Activated CD4-positive, alpha-beta T cell treated with anti-CD3 and anti-CD28 coated beads, Interleukin-2, amount 50 U/mL, for 16 hours (primary cell): Measurements from ENCODE around the gene ACTRT2.

Experiments used
- DNase-seq: peaks from one replicate; pipeline ENCODE4 v3.0.0-alpha.2; 2020

ACTRT2 gene

DNA sequence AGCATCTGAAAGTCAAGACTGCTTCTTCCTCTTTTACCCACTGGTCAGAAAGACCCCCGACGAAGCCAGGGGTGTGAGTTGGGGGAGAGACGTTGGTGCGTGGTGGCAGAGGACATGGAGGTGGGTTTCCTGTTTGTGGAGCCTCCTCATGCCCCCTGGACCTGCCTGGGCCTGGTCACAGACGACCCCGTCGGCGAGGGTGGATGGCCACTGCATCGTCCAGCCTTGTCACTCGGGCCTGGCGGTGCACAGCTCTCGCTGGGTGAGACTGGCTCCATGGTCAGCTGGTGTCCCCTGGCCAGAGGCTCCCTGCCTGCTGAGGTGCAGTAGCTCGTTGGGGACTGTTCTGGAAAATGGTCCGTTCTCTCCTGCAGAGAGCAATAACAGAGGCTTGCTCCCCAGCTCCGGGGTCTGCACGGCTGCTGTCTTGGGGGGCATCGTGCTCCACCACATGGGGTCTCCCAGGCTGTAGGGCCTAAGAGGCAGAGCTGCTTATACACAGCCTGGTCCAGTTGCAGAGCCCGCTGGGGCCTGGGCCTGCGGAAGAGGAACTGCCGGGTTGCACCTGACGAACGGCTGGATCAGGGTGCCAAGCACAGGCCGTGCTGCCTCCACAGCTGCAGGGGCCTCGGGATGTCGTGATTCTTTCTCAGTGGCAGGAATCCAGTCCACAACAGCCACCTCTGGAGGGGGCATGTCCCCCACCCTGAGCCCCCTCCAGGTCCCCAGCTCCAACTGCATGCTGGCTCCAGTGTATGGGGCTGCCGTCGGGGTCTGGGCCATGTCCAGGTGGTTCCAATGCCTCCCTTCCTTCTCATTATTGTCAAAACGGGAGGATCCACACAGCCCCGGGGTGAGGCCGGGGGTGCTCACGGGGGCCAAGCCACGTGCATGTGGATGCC is 18.0 kb upstream of the ACTRT2 start:
- no peak for DNase-seq

DNA sequence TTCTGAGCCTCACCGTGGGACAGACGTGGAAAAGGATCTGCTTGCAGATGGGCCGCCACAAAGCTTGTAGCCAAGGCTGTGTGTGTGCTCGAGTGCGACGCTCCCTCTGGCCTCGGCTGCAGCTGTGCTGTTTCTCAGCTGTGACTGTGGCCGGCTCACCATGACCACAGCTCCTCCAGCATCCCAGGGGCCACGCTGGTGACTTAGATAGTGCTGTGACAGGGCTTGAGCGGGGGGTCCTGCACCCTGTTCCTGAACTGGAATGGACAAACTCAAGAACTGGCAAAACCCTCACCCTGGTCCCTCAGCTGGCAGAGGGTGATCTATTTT is 17.4 kb upstream of the ACTRT2 start:
- no peak for DNase-seq

DNA sequence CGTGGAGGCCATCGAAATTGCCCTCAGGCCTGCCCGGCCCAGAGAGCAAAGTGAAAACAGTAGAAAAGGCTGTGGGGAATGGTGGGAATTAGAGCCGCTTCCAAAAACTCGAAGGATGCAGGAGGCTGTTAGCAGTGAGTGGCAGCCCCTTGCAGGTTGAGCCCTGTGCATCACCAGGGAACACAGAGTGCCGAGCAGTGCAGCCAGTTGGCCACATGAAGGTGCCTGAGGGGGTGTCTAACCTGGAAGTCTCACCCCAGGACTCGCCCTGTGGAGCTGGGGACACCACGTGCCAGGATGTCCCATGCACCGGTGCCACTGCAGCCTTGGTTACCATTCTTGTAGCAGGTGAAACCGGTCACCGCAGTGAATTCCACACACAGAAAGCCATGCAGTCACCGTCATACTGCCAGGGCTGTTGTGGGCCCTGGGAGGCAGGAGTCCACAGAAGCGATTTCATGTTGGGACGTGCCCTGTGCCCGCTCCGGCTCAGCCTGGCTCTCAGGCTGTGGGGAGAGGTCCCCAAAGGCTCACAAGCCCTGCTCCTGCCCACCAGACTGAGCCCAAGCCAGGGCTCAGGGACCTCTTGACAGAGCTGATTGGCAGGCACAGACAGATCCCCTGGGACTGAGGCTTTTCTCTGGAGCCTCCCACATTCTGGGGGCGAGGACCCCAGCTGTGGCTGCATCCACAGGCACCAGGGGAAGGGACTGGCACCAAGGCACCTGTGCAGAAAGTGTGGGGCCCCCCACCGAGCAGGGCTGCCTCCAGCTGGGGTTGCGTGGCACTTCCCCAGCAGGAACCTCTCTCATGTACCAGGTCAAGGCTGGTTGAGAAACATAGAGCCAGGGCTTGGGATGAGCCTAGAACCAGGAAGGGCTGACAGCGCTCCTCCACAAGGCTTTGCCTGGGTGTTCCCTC is 16.7 kb upstream of the ACTRT2 start:
- DNase-seq = no peak

DNA sequence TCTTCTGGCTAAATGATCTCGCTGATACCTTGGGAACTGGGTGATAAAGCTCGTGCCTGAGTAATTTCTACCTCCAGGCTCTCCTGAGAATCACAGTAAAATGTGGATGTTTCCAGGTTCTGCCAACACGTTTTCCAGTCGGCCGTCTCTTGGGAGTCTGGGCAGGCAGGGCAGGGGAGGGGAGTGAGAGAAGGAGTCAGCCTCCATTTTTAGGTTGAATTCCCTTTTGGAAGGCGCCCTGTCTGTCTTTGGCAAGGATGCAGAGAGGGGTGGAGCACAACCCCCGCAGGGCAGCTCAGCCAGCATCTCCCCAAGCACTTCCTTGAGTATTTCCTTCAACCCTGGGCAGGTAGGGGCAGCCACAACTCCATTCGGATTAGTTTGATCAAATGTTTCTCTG is 15.5 kb upstream of the ACTRT2 start:
- no peak for DNase-seq

DNA sequence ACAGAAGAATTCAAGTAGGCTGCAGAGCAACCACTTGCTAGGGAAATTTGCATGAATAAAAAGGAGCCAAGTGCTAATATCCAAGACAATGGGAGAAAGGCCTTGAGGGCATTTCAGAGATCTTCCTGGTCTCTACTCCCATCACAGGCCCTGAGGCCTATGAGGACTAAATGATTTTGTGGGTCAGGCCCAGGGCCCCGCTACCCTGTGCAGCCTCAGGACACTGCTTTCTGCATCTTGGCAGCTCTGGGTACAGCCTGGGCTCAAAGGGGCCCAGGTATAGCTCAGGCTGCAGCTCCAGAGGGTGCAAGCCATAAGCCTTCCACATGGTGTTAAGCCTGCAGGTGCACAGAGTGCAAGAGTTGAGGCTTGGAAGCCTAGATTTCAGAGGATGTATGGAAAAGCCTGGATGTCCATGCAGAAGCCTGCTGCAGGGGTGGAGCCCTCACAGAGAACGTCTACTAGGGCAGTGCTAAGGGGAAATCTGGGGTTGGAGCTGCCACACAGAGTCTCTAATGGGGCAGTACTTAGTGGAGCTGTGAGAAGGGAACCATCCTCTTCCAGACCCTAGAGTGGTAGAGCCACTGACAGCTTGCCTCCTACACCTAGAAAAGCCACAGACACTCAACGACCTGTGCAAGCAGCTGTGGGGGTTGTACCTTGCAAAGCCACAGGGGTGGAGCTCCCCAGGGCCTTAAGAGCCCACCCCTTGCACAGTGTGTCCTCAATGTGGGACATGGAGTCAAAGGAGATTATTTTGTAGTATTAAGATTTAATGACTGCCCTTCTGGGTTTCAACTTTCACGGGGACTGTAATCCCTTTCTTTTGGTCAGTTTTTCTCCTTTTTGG is 13.7 kb upstream of the ACTRT2 start:
- DNase-seq = no peak

DNA sequence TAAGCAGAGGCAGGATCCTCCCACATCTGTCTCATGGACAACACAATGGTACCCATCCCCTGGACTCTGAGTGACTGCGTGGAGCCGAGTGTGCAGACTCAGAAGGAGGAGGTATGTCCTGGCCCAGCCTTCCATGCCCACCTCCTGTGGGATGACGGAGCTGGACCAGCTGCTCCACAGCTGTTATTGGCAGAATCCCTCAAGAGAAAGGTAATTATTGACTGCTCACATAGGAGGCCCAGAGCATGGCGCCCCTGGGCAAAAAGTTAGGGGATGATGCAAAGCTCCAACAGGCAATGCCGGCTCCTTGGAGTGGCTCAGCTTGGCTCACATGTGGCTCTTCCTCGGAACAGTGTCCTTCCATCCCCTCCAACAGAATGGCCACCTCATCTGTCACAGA is 12.2 kb upstream of the ACTRT2 start:
- no peak for DNase-seq

DNA sequence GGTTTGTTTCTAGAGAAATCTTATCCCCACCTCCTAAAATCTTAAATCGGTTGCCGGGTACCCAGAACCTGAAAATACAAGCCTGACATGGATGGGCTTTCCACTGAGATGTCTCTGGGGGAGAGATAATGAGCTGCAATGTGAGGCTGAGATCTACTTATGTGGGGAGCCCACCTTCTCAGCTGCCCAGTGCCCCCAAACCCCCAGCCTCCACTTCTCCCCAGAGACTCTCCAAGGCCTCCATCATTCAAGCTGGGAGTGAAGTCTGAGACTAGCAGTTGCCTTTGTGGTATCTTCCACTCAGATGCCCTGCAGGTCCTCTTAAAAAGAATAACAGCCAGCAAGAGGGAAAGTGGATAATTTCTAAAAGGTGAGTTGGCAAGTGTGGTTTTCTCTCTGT is 11.7 kb upstream of the ACTRT2 start:
- no peak for DNase-seq

DNA sequence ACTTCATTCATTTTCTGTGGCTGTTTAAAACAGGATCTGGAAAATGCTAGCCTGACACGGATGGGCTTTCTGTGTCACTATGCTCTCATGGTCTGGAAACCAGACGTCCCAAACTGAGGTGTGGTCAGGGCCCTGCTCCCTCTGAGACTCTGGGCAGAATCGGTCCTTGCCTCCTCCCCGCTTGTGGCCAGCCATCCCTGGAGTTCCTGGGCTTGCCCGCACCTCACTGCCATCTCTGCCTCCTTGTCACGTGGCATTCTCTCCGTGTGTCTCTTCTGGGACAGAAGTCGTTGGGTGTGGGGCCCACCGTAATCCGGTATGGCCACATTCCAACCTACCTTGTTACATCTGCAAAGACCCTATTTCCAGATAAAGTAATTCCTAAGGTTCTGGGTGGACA is 10.1 kb upstream of the ACTRT2 start:
- DNase-seq = no peak

DNA sequence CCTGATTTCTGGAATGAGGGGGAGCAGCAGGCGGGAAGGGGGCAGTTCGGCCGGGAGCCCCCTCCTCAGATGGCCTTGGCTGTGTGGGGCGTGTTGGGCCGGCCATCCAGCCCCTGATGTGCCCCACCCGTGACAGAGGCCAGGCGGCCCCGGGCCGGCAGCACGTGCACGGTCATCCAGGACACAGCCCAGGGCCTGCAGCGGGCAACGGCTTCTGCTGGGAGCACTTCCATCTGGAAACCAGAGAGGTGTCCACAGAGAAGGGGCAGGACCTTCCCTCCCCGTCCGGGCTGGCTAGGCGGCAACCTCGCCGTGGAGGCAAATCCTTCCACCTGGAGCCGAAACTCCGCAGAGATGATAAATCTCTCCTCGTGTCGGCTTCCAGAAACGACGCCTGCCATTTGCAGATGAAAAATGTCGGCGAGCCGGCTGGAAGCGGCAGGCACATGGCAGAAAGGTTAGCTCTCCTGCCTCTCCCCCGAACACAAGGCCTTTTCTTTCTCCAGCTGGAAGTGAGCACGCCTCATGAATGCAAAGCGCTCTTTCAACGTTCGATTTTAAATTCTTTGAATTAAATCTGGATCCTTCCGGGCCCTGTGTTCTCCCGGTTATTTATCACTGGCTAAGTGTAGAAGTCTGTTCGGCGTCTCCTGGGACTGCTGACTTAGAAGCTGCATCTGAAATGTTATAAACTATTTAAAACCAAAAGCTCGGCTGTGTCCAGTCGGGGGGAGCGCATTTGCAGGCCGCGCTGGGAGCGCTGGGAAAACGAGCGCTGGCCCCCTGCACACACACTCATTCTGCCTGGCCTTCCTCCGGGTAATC is 9.4 kb upstream of the ACTRT2 start:
- no peak for DNase-seq

DNA sequence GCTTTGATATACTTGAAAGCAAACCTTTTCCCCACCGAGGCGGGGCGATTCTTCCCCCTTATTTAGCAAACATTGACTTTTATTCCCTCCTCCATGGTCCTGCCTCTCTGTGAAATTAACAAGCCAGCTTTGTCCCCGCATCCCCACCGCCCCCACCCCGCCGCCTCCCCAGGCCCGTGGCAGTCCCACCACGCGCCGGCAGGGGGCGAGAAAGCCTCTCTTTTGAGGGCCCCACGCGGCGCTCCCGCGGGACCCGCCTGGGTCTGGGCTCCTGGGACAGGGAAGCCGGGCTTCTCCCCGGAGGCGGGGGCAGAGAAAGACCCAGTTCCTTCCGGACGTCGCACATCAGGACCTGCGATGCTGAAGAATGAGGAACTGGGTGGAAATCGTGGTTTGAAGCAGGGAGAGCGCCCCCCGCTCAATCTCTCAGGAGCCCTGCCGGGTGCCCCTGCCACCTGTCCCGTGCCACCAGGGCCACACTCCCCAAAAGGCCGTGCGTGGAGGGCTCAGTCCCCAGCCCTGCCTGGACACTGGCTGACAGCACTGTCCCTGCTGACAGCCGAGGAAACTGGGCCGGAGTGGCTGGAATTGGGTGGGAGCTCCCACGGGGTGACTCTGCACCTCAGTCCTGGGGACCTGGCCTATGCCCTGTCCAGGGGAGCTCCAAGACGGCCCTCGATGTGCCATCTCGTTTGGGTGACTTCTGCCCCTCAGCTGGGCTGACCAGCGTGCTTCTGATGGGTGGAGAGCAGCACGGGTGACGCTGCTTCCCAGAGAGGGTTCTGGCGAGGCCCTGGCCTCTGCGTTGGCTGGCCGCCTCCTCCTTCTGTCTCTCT is 8.6 kb upstream of the ACTRT2 start:
- DNase-seq = peak; percentile 21

DNA sequence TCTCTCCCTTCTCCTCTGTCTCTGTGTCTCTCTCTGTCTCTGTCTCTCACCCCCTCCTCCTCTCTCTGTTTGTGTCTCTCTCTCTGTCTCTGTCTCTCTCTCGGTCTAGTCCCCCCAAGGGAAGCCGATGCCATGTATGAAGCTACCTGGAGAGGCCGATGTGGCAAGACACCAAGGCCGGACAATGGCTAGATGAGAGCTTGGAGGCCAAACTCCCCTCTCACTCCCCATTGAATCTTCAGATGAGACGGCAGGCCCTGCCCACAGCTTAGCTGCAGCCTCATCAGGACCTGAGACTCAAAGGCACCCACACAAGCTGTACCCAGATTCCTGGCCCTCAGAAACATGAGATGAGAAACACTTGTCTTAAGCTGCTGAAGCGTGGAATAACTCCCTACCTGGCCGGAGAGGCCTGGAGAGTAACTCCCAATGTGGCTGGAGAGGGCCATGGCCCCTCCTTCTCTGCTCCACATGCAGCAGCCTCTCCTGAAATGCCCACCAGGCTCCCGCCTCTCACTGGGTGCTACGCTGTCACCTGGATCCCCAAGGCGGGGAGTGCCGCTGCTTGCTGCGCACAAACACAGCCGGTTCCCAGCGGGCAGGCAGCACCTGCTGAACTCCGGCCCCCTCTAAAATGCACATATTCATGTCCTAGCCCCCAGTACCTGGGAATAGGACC is 7.8 kb upstream of the ACTRT2 start:
- DNase-seq = no peak

DNA sequence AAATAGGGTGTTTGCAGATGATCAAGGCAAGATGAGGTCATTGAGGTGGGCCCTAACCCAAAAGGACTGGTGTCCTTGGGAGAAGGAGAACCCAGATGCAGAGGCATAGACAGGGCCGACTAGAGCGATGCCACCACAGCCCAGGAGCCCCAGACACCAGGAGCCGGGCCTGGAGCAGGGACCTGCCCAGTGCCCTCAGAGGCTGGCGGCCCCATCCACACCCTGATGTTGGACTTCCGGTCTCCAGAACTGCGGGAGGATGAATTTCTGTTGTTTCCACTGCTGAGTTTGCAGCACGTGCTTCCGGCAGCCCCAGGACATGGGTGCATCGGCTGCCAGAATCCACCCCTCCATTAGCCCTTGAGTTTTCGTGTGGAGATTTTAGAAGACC is 7.2 kb upstream of the ACTRT2 start:
- no peak for DNase-seq

DNA sequence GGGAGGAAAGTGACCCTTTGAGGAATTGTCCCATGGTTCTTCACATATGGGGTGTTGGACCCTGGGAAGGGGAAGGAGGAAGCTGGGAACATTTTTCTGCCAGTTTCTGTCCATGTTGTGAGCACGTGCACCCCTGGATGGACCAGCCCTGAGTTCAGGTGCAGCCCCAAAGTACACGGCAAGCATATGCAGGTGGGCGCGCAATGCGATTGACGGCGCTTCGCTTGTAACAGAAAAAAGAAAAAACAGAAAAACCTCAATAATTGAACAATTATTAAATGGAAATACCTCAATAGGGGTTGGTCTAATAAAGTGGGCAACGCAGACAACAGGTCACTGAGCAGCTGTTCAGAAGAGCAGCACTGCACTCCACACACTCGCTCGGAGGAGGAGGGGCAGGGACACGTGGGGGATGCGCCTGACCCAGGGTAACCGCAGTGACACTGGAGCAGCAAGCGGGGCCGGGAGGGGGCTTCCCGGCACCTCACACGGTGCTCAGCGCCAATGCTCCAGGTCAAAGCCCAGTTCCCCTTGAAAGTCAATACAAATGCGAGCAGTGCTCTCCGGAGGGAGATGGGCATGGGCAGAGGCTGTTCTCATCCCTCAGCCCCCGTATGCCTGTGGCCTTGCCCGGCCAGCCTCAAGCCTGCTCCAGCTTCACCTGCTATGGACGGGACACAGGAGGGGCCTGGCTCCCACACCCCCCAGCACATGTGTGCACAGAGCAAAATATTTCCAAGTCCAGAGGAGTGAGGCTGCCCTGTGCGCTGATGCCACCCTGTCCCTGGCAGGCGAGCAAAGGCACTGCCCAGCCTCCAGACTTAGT is 6.6 kb upstream of the ACTRT2 start:
- no peak for DNase-seq

DNA sequence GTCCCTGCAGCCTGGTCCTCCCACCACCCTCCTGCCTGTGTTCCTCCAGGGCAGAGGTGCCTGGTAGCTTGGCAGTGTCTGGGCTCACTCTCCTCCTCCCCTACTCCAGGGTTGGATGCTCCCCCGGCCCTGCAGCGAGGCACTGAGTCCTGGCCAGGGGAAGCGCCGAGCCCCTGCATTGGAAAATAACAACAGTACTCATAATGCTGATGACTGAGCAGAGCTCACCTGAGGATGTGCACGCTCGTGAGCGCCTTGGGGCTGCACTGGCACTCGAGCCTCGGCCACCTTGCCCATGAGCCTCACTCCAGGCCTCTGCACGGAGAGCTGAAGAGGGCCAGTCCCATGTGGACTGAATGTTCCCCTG is 6.0 kb upstream of the ACTRT2 start:
- DNase-seq = no peak

DNA sequence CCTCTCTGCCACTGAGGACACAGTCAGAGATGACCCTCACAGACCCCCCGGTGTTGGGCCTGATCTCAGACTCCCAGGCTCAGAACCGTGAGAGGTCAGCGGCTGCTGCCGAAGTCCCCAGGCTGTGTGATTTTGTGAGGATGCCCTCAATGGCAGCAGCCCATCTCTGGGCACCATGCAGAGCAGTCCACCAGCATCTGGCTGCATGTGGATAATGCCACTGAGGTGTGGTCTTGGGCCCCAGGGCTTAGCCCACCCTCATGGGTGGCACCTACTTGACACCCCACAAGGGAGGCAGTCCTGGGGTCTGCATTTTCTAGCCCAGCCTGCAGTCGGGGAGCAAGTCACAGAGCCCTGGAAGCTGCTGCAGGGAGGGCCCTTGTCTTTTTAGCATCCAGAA is 5.5 kb upstream of the ACTRT2 start:
- no peak for DNase-seq

DNA sequence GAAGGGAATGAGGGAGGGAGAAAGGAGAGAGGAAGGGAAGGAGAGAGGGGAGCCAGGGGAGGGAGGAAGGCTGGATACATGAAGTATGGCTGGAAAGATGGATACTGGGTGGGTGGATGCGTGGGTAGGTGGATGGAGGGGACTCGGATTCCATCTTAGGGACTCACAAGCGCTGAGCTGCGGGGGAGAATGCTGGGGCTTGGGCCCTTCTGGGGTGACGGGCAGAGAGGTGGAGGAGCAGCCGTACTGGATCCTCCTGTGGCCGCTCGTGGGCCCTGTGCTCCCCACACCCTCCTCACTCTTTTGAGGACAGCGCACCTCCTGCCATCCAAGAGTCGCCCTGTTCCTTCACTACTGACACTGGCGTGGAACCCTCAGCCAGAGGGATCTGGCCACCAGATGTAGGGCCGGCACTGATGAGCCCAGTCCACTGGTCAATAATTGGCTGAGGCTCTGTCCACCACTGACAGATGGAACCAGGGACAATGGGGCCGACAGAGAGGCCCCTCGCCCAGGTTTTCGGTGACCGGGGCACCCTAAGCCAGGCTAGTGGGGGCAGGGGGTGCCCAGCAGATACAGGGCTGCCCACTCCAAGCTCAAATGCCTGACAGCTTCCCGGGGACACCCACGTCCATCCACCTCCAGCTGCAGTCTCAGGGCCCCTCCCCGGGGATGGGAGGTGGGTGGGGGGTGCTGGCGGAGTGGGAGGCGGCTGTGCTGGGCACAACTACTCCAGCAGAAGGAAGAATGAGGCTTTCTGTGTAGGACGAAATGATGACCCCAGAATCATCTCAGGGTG is 4.4 kb upstream of the ACTRT2 start:
- DNase-seq = no peak

DNA sequence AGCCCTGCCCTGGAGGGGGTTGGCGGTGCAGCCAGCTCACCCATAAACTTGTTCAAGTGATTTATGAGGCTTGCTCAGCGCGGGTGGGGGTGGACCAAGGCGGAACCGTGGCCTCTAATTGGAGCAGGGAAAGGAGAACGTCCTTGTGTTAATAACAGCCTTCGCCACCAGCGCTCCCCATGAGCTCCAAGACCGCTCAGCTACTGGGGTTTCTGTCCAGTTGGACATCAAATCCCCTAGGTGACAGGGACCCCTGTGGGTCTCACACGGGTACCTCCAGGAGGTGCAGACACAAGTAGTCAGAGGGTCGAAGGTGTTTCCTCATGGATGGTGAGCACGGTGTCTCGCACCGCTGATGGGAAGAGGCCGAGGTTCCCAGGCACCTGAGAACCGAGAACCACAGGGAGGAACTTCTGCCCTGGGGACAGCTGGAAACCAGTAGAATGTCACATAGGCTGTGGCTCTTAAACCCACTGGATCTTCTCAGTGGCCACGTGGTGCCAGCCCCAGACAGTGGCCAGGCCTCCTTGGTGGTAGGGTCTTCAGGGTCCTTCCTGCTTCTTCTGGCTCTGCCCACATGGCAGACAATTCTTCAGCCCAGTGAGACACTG is 3.7 kb upstream of the ACTRT2 start:
- no peak for DNase-seq

DNA sequence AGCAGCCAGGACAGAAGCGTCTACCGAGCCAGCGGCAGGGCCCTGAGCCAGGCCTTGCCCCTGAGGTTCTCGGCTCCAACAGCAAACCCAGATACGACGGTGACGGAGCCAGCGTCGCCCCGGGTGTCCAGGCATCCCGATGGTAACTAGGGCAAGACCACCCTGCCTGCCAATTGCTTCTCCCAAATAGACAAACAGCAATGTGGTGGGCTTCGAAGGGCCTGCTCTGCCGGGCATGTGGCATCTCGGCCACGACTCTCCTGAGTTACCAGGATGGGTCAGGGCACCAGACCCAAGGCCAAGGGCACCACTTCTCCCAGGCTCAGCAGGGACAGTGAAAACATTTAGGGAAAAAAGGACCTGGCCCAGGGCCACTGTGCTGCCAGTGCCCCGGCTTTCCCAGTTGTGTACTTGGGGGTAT is 3.2 kb upstream of the ACTRT2 start:
- DNase-seq = no peak

DNA sequence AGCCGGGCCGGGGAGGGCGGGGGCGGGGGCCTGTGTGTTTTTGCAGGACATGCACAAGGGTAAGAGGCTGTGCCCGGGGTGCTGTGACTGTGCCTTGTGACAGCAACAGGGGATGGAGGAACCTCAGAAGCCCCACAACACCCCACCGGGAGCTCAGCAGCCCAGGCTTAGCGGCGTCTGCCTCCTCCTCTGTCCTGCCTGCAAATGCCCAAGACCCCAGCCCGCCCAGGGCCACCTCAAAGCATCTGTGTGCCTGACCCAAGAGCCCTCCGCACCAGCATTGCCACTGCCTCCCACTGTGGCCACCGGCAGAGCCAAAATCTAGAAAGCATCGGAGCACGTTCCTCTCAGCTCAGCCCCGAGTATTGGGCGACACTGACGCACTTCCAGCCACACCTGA is 2.7 kb upstream of the ACTRT2 start:
- no peak for DNase-seq
